ENCODE measurements around the gene TMEM14C.

TMEM14C gene

DNA sequence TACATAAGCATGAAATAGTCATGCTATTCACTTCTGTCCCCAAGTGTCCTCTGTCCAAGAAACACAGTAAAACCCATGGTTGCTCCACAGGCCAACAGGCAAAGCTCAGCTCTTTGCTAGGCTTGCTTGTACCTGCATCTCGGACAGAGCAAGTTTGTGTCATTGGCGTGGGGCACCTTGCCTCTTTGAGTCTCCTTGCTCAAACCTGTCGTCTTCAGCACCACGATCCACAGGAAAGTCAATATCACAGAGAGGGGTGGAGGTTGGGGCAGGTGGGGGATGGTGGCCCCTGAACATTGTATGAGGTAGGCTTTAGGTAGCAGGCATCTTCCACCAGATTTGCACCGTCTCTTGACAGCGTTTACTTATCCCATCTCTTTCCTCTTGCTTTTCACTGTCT lies 20.6 kb downstream of the TMEM14C start:
- TF ChIP-seq, protein P1, sequence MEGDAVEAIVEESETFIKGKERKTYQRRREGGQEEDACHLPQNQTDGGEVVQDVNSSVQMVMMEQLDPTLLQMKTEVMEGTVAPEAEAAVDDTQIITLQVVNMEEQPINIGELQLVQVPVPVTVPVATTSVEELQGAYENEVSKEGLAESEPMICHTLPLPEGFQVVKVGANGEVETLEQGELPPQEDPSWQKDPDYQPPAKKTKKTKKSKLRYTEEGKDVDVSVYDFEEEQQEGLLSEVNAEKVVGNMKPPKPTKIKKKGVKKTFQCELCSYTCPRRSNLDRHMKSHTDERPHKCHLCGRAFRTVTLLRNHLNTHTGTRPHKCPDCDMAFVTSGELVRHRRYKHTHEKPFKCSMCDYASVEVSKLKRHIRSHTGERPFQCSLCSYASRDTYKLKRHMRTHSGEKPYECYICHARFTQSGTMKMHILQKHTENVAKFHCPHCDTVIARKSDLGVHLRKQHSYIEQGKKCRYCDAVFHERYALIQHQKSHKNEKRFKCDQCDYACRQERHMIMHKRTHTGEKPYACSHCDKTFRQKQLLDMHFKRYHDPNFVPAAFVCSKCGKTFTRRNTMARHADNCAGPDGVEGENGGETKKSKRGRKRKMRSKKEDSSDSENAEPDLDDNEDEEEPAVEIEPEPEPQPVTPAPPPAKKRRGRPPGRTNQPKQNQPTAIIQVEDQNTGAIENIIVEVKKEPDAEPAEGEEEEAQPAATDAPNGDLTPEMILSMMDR (IDR thresholded peaks at IDR 0.05): no peak

DNA sequence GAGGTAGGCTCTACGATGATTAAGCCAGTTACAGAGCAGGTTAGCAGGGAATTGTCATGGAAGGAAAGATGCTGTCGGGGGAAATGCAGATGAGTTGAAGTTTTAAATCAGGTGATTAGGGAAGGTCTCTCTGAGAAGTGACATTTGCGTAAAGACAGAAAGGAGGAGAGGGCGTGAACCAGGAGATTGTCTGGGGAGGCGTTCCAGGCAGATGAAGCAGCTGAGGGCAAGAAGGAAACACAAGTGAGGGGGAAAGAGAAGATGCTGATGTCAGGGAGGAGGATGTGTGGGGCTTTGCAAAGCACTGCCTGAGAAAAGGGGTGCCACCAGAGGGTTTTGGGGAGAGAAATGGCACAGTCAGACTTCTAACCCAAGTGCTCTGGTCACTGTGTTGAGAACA lies 22.2 kb downstream of the TMEM14C start:
- TF ChIP-seq, protein P1 (IDR thresholded peaks at IDR 0.05): no peak

DNA sequence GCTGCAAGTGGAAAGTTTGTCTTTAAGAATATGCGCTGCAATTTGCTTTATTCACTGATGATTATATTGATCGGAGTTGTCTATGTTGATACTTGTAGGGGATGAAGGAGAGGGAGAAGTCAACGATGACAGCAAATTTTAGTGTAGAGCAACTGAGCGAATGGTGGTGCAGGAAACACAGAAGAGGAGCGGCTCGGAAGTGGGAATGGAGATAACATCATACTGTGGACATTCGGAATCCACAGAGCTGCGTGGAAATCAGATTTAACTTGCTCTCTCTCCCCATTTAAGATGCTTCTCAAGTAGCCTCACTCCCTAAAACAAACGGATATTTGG lies 24.0 kb downstream of the TMEM14C start:
- TF ChIP-seq, protein P1 (IDR thresholded peaks at IDR 0.05): no peak

DNA sequence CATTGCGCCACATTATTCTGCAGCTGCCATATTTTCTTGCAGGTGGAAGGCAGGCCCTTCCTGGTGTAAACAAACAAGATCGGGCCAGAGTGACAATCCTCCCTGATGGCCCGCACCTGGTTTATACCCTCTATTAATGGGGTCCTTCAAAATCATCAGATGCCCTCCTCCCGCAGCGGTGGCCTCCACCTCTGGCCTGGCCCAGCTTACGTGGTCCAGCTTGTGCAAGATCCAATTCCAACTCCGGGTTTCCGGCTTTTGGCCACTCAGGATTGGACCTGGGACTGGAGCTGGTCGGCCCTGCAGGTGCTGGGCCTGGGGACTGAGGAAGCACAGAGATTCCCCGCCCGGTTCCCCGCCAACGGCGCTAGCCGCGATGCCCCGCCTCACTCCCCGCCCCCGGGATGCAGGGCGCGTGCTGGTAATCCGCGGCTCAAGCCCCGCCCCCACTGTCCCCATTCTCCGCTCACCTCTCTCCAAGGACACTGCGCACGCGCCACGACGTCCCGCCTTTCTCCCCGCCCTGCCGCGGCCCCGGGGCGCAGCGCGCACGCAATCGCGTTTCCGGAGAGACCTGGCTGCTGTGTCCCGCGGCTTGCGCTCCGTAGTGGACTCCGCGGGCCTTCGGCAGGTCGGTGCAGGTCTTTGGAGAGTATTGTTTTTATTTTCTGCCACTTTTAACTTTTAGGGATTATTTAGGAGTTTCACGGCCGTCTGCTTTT lies 24.5 kb downstream of the TMEM14C start, which contains the start of gene TMEM14B:
TMEM14B (plus strand) TSS at position 555 of the 722 bp plus-strand sequence. CDS start 1,441 bp downstream, outside the sequence.
- TF ChIP-seq, protein P1 (IDR thresholded peaks at IDR 0.05): no peak

DNA sequence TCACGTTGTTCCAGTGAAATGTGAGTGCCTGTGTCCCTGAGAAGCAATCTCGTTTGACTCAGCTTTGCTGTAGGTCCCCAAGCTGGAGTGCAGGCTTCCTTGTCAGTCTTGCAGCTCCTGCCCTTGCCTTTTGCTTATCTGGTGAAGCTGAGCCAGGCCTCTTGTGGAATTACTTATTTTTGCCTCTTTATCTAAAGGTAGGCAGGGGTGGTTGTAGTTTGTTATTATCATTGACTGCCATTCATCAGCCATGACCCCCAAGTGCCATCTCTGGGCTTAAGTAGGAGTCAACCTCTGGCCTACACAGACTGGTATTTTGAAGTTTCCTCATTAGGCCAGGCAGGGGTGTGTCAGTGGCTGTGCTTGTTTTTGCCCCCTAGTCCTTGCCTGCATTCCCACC lies 26.9 kb downstream of the TMEM14C start:
- TF ChIP-seq, protein P1 (IDR thresholded peaks at IDR 0.05): no peak

DNA sequence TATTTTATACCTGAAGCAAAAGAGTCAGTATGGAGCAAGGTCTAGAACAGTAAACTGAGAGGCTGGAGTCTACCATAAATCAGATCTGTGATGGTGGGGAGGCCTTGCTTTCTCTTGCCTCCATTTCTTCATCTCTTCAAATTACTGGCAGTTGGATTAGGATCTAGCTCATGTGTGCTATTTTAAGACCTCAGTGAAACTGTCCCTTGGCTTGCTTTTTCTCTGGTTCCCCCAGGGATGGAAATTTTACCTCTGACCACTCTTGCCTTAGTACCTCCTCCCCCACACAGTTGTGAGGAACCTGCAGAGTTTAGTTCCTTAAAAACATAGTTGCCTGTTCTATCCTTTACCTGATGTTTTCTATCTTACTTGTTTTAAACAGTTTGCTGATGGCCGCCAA lies 33.2 kb downstream of the TMEM14C start:
- TF ChIP-seq, protein P1 (IDR thresholded peaks at IDR 0.05): no peak

DNA sequence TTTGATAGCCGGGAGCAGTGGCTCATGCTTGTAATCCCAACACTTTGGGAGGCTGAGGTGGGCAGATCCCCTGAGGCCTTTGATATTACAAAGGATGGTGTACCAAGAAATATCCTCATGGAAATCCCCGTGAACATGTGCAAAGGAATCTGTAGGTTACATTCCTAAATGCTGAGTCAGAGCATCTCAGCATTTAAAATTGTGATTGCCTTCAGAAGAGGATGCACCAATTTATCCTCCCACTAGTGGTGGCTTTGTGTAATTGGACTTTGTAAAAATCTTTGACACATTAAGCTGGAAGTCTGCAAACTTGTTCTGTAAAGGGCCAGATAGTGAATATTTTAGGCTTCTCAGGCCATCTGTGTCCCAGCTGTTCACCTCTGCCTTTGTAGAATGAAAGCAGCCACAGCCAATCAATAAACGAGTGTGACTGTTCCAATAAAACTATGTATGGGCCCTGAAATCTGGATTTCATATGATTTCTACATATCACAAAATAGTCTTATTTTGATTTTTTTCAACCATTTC lies 36.5 kb downstream of the TMEM14C start:
- TF ChIP-seq, protein P1 (IDR thresholded peaks at IDR 0.05): peak; percentile 52

Data from LNCAP (cell line).